ENCODE results near the gene TCF23.
"Not testable (repeated sequence)": the region's sequence is repeated elsewhere in the genome, so short reads cannot be mapped to it uniquely, and the experiment has no call there.

TCF23 gene

DNA sequence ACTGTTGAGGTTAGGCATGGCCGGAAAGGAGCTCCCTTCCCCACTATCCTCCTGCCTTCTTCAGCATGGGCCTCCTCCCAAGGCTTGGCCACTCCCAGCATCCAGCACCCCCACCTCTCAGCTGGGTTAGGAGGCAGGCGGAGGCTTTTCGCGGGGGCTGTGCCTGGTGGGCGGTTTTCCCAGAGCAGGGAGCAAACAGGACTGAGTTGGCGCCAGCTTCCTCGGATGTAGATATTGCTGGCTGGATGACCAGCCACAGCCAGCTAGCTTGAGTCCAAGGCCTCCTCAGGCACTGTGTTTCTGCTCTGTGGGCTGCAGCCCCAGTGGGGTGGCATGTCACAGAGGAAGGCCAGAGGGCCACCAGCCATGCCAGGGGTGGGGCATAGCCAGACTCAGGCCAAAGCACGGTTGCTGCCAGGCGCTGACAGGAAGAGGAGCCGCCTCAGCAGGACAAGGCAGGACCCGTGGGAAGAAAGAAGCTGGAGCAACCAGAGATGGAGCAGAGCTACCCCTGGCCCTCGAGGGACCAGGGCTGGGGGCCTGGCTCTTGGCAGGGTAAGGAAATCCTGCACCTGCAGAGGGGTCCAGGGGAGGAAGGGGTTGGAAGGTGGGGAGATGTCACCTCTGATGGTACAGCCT, at the start of gene TCF23:
TCF23 (plus strand) TSS at position 204 of the 639 bp plus-strand sequence; CDS start at position 334, 130 bp downstream.
- H3K9me3 ChIP-seq (ENCODE audit: control insufficient read depth, low read length): no peaks in the 10 kb centered on the region
- H3K36me3 ChIP-seq (ENCODE audit: control insufficient read depth, insufficient read depth, low read length): no peaks in the 10 kb centered on the region
- H3K4me1 ChIP-seq (ENCODE audit: control insufficient read depth, insufficient read depth, low read length): peaks cover 21% of the 10 kb centered on the region
- no peak within 1 kb of the TSS for H3K4me3 ChIP-seq (ENCODE audit: low read length)
- H3K27me3 ChIP-seq (ENCODE audit: control insufficient read depth, insufficient read depth, low read length): no peaks in the 10 kb centered on the region
- no peak within 1 kb of the TSS for H3K9ac ChIP-seq (ENCODE audit: low read length)

DNA sequence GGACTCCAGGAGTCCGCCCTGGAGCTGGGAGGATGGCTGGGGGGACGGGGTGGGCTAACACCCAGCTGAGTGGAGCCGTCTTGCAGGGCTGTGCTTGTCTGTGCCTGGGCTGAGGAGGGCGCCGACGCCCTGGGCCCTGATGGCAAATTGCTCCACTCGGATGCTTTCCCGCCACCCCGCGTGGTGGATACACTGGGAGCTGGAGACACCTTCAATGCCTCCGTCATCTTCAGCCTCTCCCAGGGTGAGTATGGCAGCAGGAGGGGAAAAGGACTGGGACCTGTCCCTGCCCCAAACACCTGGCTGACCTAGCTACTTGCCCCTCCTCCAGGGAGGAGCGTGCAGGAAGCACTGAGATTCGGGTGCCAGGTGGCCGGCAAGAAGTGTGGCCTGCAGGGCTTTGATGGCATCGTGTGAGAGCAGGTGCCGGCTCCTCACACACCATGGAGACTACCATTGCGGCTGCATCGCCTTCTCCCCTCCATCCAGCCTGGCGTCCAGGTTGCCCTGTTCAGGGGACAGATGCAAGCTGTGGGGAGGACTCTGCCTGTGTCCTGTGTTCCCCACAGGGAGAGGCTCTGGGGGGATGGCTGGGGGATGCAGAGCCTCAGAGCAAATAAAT, 49.4 kb upstream of the TCF23 start:
- peaks cover 13% of the 10 kb centered on the region for H3K4me1 ChIP-seq (ENCODE audit: control insufficient read depth, insufficient read depth, low read length)
- H3K9me3 ChIP-seq (ENCODE audit: control insufficient read depth, low read length): no peaks in the 10 kb centered on the region
- no peak overlapping the region for H3K9ac ChIP-seq (ENCODE audit: low read length)
- H3K4me3 ChIP-seq (ENCODE audit: low read length): no peak overlapping the region
- H3K27me3 ChIP-seq (ENCODE audit: control insufficient read depth, insufficient read depth, low read length): no peaks in the 10 kb centered on the region
- H3K36me3 ChIP-seq (ENCODE audit: control insufficient read depth, insufficient read depth, low read length): no peaks in the 10 kb centered on the region

DNA sequence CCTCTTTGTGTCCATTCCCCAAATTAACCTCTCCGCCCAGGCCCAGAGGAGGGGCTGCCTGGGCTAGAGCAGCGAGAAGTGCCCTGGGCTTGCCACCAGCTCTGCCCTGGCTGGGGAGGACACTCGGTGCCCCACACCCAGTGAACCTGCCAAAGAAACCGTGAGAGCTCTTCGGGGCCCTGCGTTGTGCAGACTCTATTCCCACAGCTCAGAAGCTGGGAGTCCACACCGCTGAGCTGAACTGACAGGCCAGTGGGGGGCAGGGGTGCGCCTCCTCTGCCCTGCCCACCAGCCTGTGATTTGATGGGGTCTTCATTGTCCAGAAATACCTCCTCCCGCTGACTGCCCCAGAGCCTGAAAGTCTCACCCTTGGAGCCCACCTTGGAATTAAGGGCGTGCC, 48.8 kb upstream of the TCF23 start:
- Histone ChIP-seq H3K4me1 (ENCODE audit: control insufficient read depth, insufficient read depth, low read length) (peaks cover 13% of the 10 kb centered on the region), H3K4me3 (ENCODE audit: low read length) (no peak overlapping the region), H3K9me3 (ENCODE audit: control insufficient read depth, low read length) (no peaks in the 10 kb centered on the region), H3K9ac (ENCODE audit: low read length) (no peak overlapping the region), H3K27me3 (ENCODE audit: control insufficient read depth, insufficient read depth, low read length) (no peaks in the 10 kb centered on the region), H3K36me3 (ENCODE audit: control insufficient read depth, insufficient read depth, low read length) (no peaks in the 10 kb centered on the region)

DNA sequence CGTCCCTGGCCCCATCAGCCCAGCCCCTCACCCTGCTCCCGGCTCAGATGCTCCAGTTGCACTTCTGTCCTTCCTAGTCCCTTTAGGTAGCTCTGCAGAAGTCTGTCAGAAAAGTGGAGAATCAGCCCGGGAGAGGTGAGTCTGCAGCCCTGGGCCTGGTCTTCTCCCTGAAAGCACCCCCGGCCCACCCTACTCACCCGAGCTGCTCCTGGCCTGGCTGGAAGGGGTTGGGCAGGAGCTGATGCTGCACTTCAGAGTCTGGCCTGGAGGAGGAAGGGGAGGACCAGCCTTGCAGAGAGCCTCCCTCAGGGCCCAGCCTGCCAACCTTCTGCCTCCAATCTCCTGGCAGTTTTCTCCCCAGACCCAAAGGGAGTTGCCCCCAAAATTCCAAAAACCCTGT, 46.5 kb upstream of the TCF23 start:
- Histone ChIP-seq H3K9ac (ENCODE audit: low read length) (no peak overlapping the region), H3K9me3 (ENCODE audit: control insufficient read depth, low read length) (no peaks in the 10 kb centered on the region), H3K4me3 (ENCODE audit: low read length) (no peak overlapping the region), H3K27me3 (ENCODE audit: control insufficient read depth, insufficient read depth, low read length) (no peaks in the 10 kb centered on the region), H3K4me1 (ENCODE audit: control insufficient read depth, insufficient read depth, low read length) (no peaks in the 10 kb centered on the region), H3K36me3 (ENCODE audit: control insufficient read depth, insufficient read depth, low read length) (no peaks in the 10 kb centered on the region)

DNA sequence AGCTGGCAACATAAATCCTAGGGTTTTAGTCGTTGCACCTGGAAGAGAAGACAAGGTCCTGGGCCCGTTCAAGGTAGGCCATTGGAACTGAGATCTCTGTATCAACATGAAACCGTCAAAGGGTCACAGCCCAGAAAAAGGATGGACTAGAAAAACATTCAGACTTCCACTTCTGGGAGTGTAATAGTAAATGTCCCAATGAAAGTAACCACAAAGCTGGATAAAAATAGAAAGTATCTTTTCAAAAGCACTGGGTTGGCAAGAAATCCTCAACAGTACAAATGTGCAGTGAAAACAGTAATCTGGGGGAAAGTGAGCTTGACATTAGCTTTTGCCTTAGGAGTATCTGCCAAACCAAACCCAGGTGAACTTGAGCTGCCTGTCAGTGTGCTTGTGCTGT, 42.8 kb upstream of the TCF23 start:
- Histone ChIP-seq H3K4me3 (ENCODE audit: low read length) (no peak overlapping the region), H3K9ac (ENCODE audit: low read length) (no peak overlapping the region), H3K9me3 (ENCODE audit: control insufficient read depth, low read length) (no peaks in the 10 kb centered on the region), H3K27me3 (ENCODE audit: control insufficient read depth, insufficient read depth, low read length) (no peaks in the 10 kb centered on the region), H3K36me3 (ENCODE audit: control insufficient read depth, insufficient read depth, low read length) (no peaks in the 10 kb centered on the region), H3K4me1 (ENCODE audit: control insufficient read depth, insufficient read depth, low read length) (no peaks in the 10 kb centered on the region)

DNA sequence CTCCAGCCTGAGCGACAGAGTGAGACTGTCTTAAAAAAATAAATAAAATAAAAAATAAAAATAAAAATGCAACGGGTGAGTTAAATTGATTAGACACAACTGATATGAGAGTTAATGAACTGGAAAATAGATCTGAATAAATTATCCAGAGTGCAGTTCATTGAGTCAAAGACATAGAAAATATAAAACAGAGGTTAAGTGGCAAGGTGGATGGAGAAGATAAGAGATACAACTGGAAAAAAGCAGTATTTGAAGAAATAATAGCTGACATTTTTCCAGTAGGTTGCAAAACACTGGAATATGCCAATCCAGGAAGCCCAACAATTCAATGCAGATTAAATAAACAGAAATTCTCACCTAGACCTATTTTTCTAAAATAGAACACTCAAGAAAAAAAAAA, 40.6 kb upstream of the TCF23 start:
- H3K36me3 ChIP-seq (ENCODE audit: control insufficient read depth, insufficient read depth, low read length): no peaks in the 10 kb centered on the region
- H3K27me3 ChIP-seq (ENCODE audit: control insufficient read depth, insufficient read depth, low read length): no peaks in the 10 kb centered on the region
- no peak overlapping the region for H3K9ac ChIP-seq (ENCODE audit: low read length)
- H3K9me3 ChIP-seq (ENCODE audit: control insufficient read depth, low read length): no peaks in the 10 kb centered on the region
- no peak overlapping the region for H3K4me3 ChIP-seq (ENCODE audit: low read length)
- no peaks in the 10 kb centered on the region for H3K4me1 ChIP-seq (ENCODE audit: control insufficient read depth, insufficient read depth, low read length)

DNA sequence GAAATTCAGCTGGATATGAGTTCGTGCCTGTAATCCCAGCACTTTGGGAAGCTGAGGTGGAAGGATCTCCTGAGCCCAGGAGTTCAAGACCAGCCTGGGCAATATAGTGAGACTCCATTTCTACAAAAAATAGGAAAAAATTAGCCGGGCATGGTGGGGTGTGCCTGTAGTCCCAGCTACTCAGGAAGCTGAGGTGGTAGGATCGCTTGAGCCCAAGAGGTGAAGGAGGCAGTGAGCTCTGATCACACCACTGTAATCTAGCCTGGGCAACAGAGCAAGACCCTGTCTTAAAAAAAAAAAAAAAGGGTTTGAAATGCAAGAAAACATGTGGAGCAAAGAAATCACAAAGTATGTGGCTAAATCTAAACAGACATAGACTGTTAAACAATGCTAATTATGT, 39.7 kb upstream of the TCF23 start:
- Histone ChIP-seq H3K4me1 (ENCODE audit: control insufficient read depth, insufficient read depth, low read length) (no peaks in the 10 kb centered on the region), H3K9ac (ENCODE audit: low read length) (no peak overlapping the region), H3K4me3 (ENCODE audit: low read length) (no peak overlapping the region), H3K27me3 (ENCODE audit: control insufficient read depth, insufficient read depth, low read length) (no peaks in the 10 kb centered on the region), H3K36me3 (ENCODE audit: control insufficient read depth, insufficient read depth, low read length) (no peaks in the 10 kb centered on the region), H3K9me3 (ENCODE audit: control insufficient read depth, low read length) (no peaks in the 10 kb centered on the region)

DNA sequence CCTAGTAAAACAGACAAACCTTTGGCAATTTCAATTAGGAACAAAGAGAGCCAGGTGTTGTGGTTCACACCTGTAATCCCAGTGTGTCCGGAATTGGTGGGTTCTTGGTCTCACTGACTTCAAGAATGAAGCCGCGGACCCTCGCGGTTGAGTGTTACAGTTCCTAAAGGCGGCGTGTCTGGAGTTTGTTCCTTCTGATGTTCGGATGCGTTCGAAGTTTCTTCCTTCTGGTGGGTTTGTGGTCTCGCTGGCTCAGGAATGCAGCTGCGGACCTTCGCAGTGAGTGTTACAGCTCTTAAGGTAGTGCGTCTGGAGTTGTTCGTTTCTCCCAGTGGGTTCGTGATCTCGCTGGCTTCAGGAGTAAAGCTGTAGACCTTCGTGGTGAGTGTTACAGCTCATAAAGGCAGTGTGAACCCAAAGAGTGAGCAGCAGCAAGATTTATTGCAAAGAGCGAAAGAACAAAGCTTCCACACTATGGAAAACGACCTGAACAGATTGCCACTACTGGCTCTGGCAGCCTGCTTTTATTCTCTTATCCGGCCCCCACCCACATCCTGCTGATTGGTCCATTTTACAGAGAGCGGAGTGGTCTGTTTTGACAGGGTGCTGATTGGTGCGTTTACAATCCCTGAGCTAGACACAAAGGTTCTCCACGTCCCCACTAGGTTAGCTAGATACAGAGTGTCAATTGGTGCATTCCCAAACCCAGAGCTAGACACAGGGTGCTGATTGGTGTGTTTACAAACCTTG, 38.0 kb upstream of the TCF23 start:
- H3K9ac ChIP-seq (ENCODE audit: low read length); H3K9me3 ChIP-seq (ENCODE audit: control insufficient read depth, low read length); H3K4me3 ChIP-seq (ENCODE audit: low read length); H3K27me3 ChIP-seq (ENCODE audit: control insufficient read depth, insufficient read depth, low read length); H3K36me3 ChIP-seq (ENCODE audit: control insufficient read depth, insufficient read depth, low read length); H3K4me1 ChIP-seq (ENCODE audit: control insufficient read depth, insufficient read depth, low read length): not testable (repeated sequence)

DNA sequence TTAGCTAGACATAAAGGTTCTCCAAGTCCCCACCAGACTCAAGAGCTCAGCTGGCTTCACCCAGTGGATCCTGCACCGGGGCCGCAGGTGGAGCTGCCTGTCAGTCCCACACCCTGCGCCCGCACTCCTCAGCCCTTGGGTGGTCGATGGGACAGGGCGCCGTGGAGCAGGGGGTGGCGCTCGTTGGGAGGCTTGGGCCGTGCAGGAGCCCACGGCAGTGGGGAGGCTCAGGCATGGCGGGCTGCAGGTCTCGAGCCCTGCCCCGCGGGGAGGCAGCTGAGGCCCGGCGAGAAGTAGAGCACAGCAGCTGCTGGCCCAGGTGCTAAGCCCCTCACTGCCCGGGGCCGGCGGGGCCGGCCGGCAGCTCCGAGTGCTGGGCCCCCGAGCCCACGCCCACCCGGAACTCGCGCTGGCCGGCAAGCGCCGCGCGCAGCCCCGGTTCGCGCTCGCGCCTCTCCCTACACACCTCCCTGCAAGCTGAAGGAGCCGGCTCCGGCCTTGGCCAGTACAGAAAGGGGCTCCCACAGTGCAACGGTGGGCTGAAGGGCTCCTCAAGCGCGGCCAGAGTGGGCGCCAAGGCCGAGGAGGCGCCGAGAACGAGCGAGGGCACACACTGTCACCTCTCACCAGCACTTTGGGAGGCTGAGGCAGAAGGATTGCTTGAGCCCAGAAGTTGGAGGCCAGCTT, 37.3 kb upstream of the TCF23 start:
- not testable (repeated sequence) for H3K4me3 ChIP-seq (ENCODE audit: low read length); H3K27me3 ChIP-seq (ENCODE audit: control insufficient read depth, insufficient read depth, low read length); H3K36me3 ChIP-seq (ENCODE audit: control insufficient read depth, insufficient read depth, low read length); H3K9ac ChIP-seq (ENCODE audit: low read length); H3K4me1 ChIP-seq (ENCODE audit: control insufficient read depth, insufficient read depth, low read length); H3K9me3 ChIP-seq (ENCODE audit: control insufficient read depth, low read length)

DNA sequence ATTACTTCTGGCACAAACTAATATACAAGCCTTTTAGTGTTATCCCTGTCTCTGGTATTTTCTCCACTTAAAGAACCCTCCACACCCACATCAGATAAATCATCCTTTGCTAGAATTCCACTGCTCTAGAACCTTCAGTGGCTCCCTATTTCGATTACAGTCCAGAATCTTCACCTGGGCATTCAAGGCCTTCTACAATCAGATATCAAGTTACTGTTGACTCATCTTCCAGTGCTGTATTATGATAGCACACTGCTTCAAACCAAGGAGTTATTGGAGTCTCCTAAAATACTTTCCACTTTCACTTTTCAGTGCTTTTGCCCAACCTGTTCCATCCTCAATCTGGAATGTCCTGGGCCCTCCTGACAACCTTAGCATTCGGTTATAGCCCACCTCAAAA, 33.3 kb upstream of the TCF23 start:
- Histone ChIP-seq H3K4me1 (ENCODE audit: control insufficient read depth, insufficient read depth, low read length) (peaks cover 9% of the 10 kb centered on the region), H3K36me3 (ENCODE audit: control insufficient read depth, insufficient read depth, low read length) (no peaks in the 10 kb centered on the region), H3K9ac (ENCODE audit: low read length) (no peak overlapping the region), H3K27me3 (ENCODE audit: control insufficient read depth, insufficient read depth, low read length) (peaks cover 16% of the 10 kb centered on the region), H3K4me3 (ENCODE audit: low read length) (no peak overlapping the region), H3K9me3 (ENCODE audit: control insufficient read depth, low read length) (no peaks in the 10 kb centered on the region)

DNA sequence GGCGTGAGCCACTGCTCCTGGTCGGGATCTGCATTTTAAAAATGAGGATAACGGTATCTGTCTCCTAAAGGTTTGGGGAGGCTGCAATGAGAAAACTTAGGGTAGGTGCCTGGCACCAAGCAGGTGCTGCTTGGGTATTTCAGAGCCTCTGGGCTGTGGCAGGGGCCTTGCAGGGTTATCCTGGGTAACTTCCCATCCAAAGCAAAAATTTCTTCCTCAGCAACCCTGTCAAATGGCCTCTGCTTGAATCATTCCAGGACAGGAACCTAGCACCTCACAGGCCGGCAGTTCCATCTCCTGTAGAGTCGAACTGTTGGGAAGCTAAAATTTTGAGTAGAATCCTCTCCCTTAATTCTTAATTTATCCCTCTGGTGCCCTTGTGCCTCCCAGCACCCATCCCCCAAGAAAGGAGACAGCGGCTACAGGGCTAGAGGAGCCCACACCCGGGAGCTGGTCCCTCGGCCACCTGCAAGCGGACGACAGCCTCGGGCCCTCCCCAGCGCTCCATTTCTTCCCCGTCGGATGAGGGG, 30.7 kb upstream of the TCF23 start:
- H3K4me3 ChIP-seq (ENCODE audit: low read length): peak overlapping the region; percentile 36
- no peaks in the 10 kb centered on the region for H3K36me3 ChIP-seq (ENCODE audit: control insufficient read depth, insufficient read depth, low read length)
- H3K9me3 ChIP-seq (ENCODE audit: control insufficient read depth, low read length): no peaks in the 10 kb centered on the region
- H3K9ac ChIP-seq (ENCODE audit: low read length): peak overlapping the region; percentile 39
- peaks cover 9% of the 10 kb centered on the region for H3K4me1 ChIP-seq (ENCODE audit: control insufficient read depth, insufficient read depth, low read length)
- peaks cover 19% of the 10 kb centered on the region for H3K27me3 ChIP-seq (ENCODE audit: control insufficient read depth, insufficient read depth, low read length)
